HCT116 (cell line): ENCODE results near the gene PKMYT1. TPM values are rescaled to one million over a fixed set of nuclear protein-coding genes. Genes with fewer than 3 reads are reported as not detected.

Experiments
- ATAC-seq: fragments of 200-7000 bp; cut with Tn5 transposase; 2 replicates; pipeline ENCODE4 v1.9.1; 2020; ENCODE audit warnings: mild to moderate bottlenecking, moderate library complexity
- BruUV-seq: library from RNA; stranded (reverse); fragments of 400-500 nt; replicated peaks from 2 replicates; lab custom pipeline; 2021; lab: Mats Ljungman, UMichigan
- CTCF ChIA-PET: fragments of 300-600 bp; sonication (Branson Sonifier 250); formaldehyde crosslinking; loops from one replicate; lab custom pipeline; 2021; ENCODE audit warnings: antibody characterized with exemption; lab: Charles Lee
- POLR2A ChIA-PET: fragments of 300-600, 350-600 bp; sonication (Branson Sonifier 250); formaldehyde crosslinking; loops from one replicate; lab custom pipeline; 2021; ENCODE audit warnings: antibody characterized with exemption; lab: Charles Lee
- RAD21 ChIA-PET, 2 experiments: fragments of 300-600 bp; sonication (Branson Sonifier 250); formaldehyde crosslinking; loops; one replicate each; lab custom pipeline; 2023; ENCODE audit warnings: low total read pairs in 2 of 2; ENCODE audit not compliant: uncharacterized antibody in 2 of 2, unreplicated experiment in 2 of 2, low non-redundant PET in 1 of 2; lab: Charles Lee
- DNase-seq: peaks from one replicate; pipeline ENCODE4 v3.0.0-alpha.2; 2010; ENCODE audit warnings: low read depth, low spot score
- H2AFZ ChIP-seq: fragments of 200-600 bp; shearing (Covaris generic), sonication (generic); 2 replicates; pipeline ENCODE4 v1.6.1; 2017; ENCODE audit warnings: low read depth, mixed run types, mixed read lengths, antibody characterized with exemption, low read length; ENCODE audit not compliant: poor library complexity, severe bottlenecking
- H3K27ac ChIP-seq: 2 replicates; pipeline ENCODE4 v1.5.1; 2012; ENCODE audit warnings: low read depth, low read length
- H3K27me3 ChIP-seq: fragments of 200-600 bp; sonication (generic); 2 replicates; pipeline ENCODE4 v1.6.1; 2016; ENCODE audit warnings: mixed run types, low read length, mixed read lengths; ENCODE audit not compliant: insufficient read depth
- H3K36me3 ChIP-seq, 2 experiments: fragments of 200-500 bp in 1 of 2; fragments of 200-600 bp in 1 of 2; sonication (Bioruptor generic) in 1 of 2; sonication (generic) in 1 of 2; 2 replicates each; pipeline versions ENCODE4 v1.5.1 to v1.6.1; 2014 to 2016; ENCODE audit warnings: low read length in 2 of 2, inconsistent platforms in 1 of 2, mixed read lengths in 1 of 2, mixed run types in 1 of 2; ENCODE audit not compliant: insufficient read depth in 2 of 2, control insufficient read depth in 1 of 2
- H3K4me1 ChIP-seq, 2 experiments: fragments of 200-600 bp in 1 of 2; sonication (generic) in 1 of 2; 2 replicates each; pipeline versions ENCODE4 v1.5.1 to v1.6.1; 2012 to 2017; ENCODE audit warnings: low read length in 2 of 2, inconsistent platforms in 1 of 2, mild to moderate bottlenecking in 1 of 2, mixed read lengths in 1 of 2, mixed run types in 1 of 2, moderate library complexity in 1 of 2; ENCODE audit not compliant: insufficient read depth in 2 of 2, control insufficient read depth in 1 of 2
- H3K4me2 ChIP-seq: fragments of 200-600 bp; sonication (generic); 2 replicates; pipeline ENCODE4 v1.6.1; 2017; ENCODE audit warnings: mixed run types, low read length, mixed read lengths
- H3K4me3 ChIP-seq, 2 experiments: fragments of 200-600 bp in 1 of 2; sonication (generic) in 1 of 2; replicated peaks in 1 of 2; 2 replicates each; pipeline ENCODE4 v1.5.1; 2011 to 2016; ENCODE audit warnings: low read length in 2 of 2, control low read depth in 1 of 2, low read depth in 1 of 2, mild to moderate bottlenecking in 1 of 2, mixed read lengths in 1 of 2, mixed run types in 1 of 2
- H3K79me2 ChIP-seq: fragments of 200-600 bp; sonication (generic); 2 replicates; pipeline ENCODE4 v1.6.1; 2017; ENCODE audit warnings: mild to moderate bottlenecking, mixed run types, low read length, moderate library complexity, mixed read lengths; ENCODE audit not compliant: insufficient read depth
- H3K9ac ChIP-seq: fragments of 200-600 bp; sonication (generic); 2 replicates; pipeline ENCODE4 v1.6.1; 2016; ENCODE audit warnings: low read length, mixed read lengths
- H3K9me2 ChIP-seq: fragments of 200-600 bp; sonication (generic), shearing (Covaris generic); 2 replicates; pipeline ENCODE4 v1.6.1; 2017; ENCODE audit warnings: mixed run types, mild to moderate bottlenecking, moderate library complexity; ENCODE audit not compliant: insufficient read depth
- H3K9me3 ChIP-seq, 2 experiments: fragments of 200-500 bp in 1 of 2; fragments of 200-600 bp in 1 of 2; sonication (Bioruptor generic) in 1 of 2; sonication (generic) in 1 of 2; 2 replicates each; pipeline ENCODE4 v1.6.1; 2014 to 2017; ENCODE audit warnings: low read length in 2 of 2, mixed read lengths in 2 of 2, inconsistent platforms in 1 of 2, low read depth in 1 of 2, mild to moderate bottlenecking in 1 of 2, mixed run types in 1 of 2, moderate library complexity in 1 of 2; ENCODE audit not compliant: control insufficient read depth in 1 of 2, insufficient read depth in 1 of 2
- H4K20me1 ChIP-seq: fragments of 200-600 bp; sonication (generic), shearing (Covaris generic); 2 replicates; pipeline ENCODE4 v1.6.1; 2017; ENCODE audit warnings: mixed run types, mild to moderate bottlenecking, moderate library complexity; ENCODE audit not compliant: insufficient read depth
- POLR2A ChIP-seq: IDR thresholded peaks from 2 replicates; pipeline ENCODE4 v1.7.0; 2011; ENCODE audit warnings: borderline replicate concordance; ENCODE audit not compliant: insufficient read depth, insufficient read length; ENCODE audit errors: extremely low read depth
- POLR2AphosphoS5 ChIP-seq: IDR thresholded peaks from 2 replicates; pipeline ENCODE4 v1.6.1; 2011; ENCODE audit warnings: mild to moderate bottlenecking, low read depth, low read length, moderate library complexity
- TCF7L2 ChIP-seq: IDR thresholded peaks from 2 replicates; pipeline ENCODE4 v1.7.0; 2011; ENCODE audit warnings: borderline replicate concordance, inconsistent platforms; ENCODE audit not compliant: insufficient read depth, insufficient read length; ENCODE audit errors: extremely low read depth
- YY1 ChIP-seq: IDR thresholded peaks from 2 replicates; pipeline ENCODE4 v1.6.1; 2011; ENCODE audit warnings: low read length, low read depth, moderate library complexity, mild to moderate bottlenecking; ENCODE audit not compliant: insufficient replicate concordance; ENCODE audit errors: extremely low read depth
- ZBTB33 ChIP-seq: IDR thresholded peaks from 2 replicates; pipeline ENCODE4 v1.6.1; 2011; ENCODE audit warnings: mild to moderate bottlenecking, low read length, moderate library complexity; ENCODE audit not compliant: insufficient replicate concordance; ENCODE audit errors: extremely low read depth
- ZFX ChIP-seq: fragments of 450-650 bp; IDR thresholded peaks from 2 replicates; pipeline ENCODE4 v1.6.1; 2017
- intact Hi-C: fragments of 100-400 bp; cut with micrococcal nuclease; formaldehyde crosslinking; loops from 2 replicates; pipeline ENCODE4 v1.10.0; 2022
- total RNA-seq: library from RNA; stranded (reverse); gene quantifications from one replicate; pipeline ENCODE4 v1.2.1, GENCODE V29; 2021; ENCODE audit not compliant: unreplicated experiment

The PKMYT1 gene
- total RNA-seq, 1 experiment from 2014 or later = 104 TPM

GRCh38 chr16:2968738-2969544 is 11.3 kb downstream of the PKMYT1 start, which contains the start of gene PAQR4:
Gene PAQR4 (plus strand): TSS chr16:2969348. CDS start chr16:2969675, 327 bp downstream.
- intact Hi-C loops = no loop called here
- Histone ChIP-seq H3K36me3 (peaks cover under 1 to 5% of the 10 kb centered on the region in 2 experiments; a peak in 2 of 4 replicates), H3K27me3 (no peaks in the 10 kb centered on the region), H3K4me2 (peak within 1 kb of the TSS; percentile 89), H3K9me2 (no peaks in the 10 kb centered on the region), H4K20me1 (peaks cover 6% of the 10 kb centered on the region; the same call in 1 of the 2 replicates), H3K27ac (peak within 1 kb of the TSS; percentile 95), H3K4me1 (peaks cover 19 to 56% of the 10 kb centered on the region in 2 experiments), H3K9me3 (no peaks in the 10 kb centered on the region), H2AFZ (no peak within 1 kb of the TSS), H3K79me2 (peaks cover 27% of the 10 kb centered on the region), H3K9ac (peak within 1 kb of the TSS; percentile 91), H3K4me3 (peak within 1 kb of the TSS; percentile 66 to 79)
- TSS peak; percentile 35 for BruUV-seq
- ChIA-PET CTCF (interaction anchor here (0.8 to 1.3 kb wide), 3 partner anchors 14 to 59 kb away, joined by 4 to 6 read pairs (median 5); no protein-coding TSS in a partner anchor), POLR2A (interaction anchor here (1.3 to 2.4 kb wide), 2 partner anchors 12 to 52 kb away, joined by 10 to 12 read pairs; partner anchors contain the start of genes PKMYT1 and TNFRSF12A), RAD21 (no interaction called here)
- peak; percentile 67 for ATAC-seq
- DNase-seq = peak; percentile 82
- peak; percentile 66; the same call in 1 of the 2 replicates for TF ChIP-seq POLR2AphosphoS5
- peak; percentile 23 for TF ChIP-seq TCF7L2
- peak; percentile 25 for TF ChIP-seq POLR2A
- no peak for TF ChIP-seq YY1
- no peak for TF ChIP-seq ZBTB33
- TF ChIP-seq ZFX = peak; percentile 53
